Caco-2 (cell line): ENCODE measurements around the gene FAM3C. TPM values are rescaled to one million over a fixed set of nuclear protein-coding genes. Genes with fewer than 3 reads are reported as not detected.

ENCODE experiments used
- BruUV-seq: library from RNA; stranded (reverse); fragments of 400-500 nt; replicated peaks from 2 replicates; lab custom pipeline; 2021; lab: Mats Ljungman, UMichigan
- CTCF ChIA-PET: fragments of 300-600 bp; sonication (Branson Sonifier 250); formaldehyde crosslinking; loops from one replicate; lab custom pipeline; 2022; ENCODE audit warnings: antibody characterized with exemption; lab: Charles Lee
- POLR2A ChIA-PET: fragments of 300-600 bp; sonication (Branson Sonifier 250); formaldehyde crosslinking; loops from one replicate; lab custom pipeline; 2022; ENCODE audit warnings: antibody characterized with exemption; lab: Charles Lee
- DNase-seq, 2 experiments: peaks; one replicate each; pipeline versions ENCODE4 v3.0.0 to v3.0.0-alpha.2; 2020 to 2022
- H3K27me3 ChIP-seq: replicated peaks from 2 replicates; pipeline ENCODE4 v1.6.0; 2011; ENCODE audit warnings: low read length; ENCODE audit not compliant: control insufficient read depth, insufficient read depth
- H3K36me3 ChIP-seq: 2 replicates; pipeline ENCODE4 v1.5.1; 2011; ENCODE audit warnings: low read length; ENCODE audit not compliant: control insufficient read depth, insufficient read depth
- H3K4me1 ChIP-seq: fragments of 250-450 bp; sonication (Bioruptor Pico); 2 replicates; pipeline ENCODE4 v1.5.1; 2020; ENCODE audit warnings: mild to moderate bottlenecking
- H3K4me3 ChIP-seq: 2 replicates; pipeline ENCODE4 v1.5.1; 2011; ENCODE audit warnings: low read depth, mild to moderate bottlenecking, control low read depth, low read length
- H3K9me3 ChIP-seq: fragments of 250-450 bp; sonication (Bioruptor Pico); 2 replicates; pipeline ENCODE4 v1.5.1; 2020; ENCODE audit warnings: mild to moderate bottlenecking, moderate library complexity
- H3K27ac Mint-ChIP-seq: one replicate; pipeline ENCODE4 v1.8.0; 2022; ENCODE audit warnings: mixed read lengths; ENCODE audit not compliant: unreplicated experiment
- H3K27me3 Mint-ChIP-seq: one replicate; pipeline ENCODE4 v1.8.0; 2022; ENCODE audit warnings: mixed read lengths; ENCODE audit not compliant: insufficient read depth, unreplicated experiment
- H3K36me3 Mint-ChIP-seq: one replicate; pipeline ENCODE4 v1.8.0; 2022; ENCODE audit warnings: mild to moderate bottlenecking, mixed read lengths; ENCODE audit not compliant: insufficient read depth, unreplicated experiment
- H3K4me1 Mint-ChIP-seq: one replicate; pipeline ENCODE4 v1.8.0; 2022; ENCODE audit warnings: low read depth, mixed read lengths; ENCODE audit not compliant: unreplicated experiment
- H3K4me3 Mint-ChIP-seq: one replicate; pipeline ENCODE4 v1.8.0; 2022; ENCODE audit warnings: mild to moderate bottlenecking, moderate library complexity, mixed read lengths; ENCODE audit not compliant: unreplicated experiment
- H3K9me3 Mint-ChIP-seq: one replicate; pipeline ENCODE4 v1.8.0; 2022; ENCODE audit warnings: mixed read lengths; ENCODE audit not compliant: unreplicated experiment
- intact Hi-C: fragments of 100-400 bp; cut with micrococcal nuclease; formaldehyde crosslinking; loops from one replicate; pipeline ENCODE4 v1.10.0; 2022; ENCODE audit not compliant: unreplicated experiment
- total RNA-seq: library from RNA; stranded (reverse); gene quantifications from 2 replicates; pipeline ENCODE4 v1.2.3, GENCODE V29; 2022
- TF ChIP-seq, protein P1 (sequence below), 2 experiments: fragments of 200-600 bp in 1 of 2; IDR thresholded peaks; 1 replicate in 1 of 2; 2 replicates in 1 of 2; pipeline versions ENCODE4 v1.5.1 to v1.8.0; 2011 to 2022; ENCODE audit warnings: antibody characterized with exemption in 1 of 2, control low read depth in 1 of 2, inconsistent platforms in 1 of 2, low read depth in 1 of 2, low read length in 1 of 2, mild to moderate bottlenecking in 1 of 2, moderate library complexity in 1 of 2; ENCODE audit not compliant: insufficient read depth in 1 of 2, severe bottlenecking in 1 of 2, unreplicated experiment in 1 of 2

The FAM3C gene
- total RNA-seq, 1 experiment from 2014 or later, result 40.5 TPM

DNA sequence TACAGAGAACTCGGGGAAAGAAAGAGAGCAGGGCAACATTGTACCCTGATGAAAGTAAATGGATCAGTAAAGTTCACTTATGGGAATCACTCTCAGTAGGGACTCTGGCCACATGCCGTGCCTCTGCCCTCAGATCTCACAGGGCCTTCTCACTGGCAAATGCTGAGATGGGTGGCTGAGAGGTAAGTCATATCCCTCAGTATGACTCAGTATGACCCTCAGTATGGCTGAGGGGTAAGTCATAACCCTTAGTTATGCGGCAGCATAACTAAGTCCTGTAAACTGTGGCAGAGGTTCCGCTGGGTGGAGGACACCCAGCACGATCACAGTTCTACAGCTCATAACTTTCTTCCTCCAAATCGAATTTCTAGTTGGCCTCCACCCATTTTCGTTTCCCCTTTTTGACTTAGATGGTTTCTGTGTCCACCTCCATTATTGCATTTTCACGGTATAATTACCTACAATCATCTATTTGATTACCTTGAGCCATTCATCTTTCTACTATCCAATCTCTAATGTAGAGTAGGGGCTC, 93.8 kb downstream of the FAM3C start:
- Mint-ChIP-seq H3K36me3 (no peaks in the 10 kb centered on the region), H3K4me3 (no peak overlapping the region), H3K27me3 (peaks cover 13% of the 10 kb centered on the region), H3K27ac (no peak overlapping the region), H3K4me1 (no peaks in the 10 kb centered on the region), H3K9me3 (no peaks in the 10 kb centered on the region)
- POLR2A ChIA-PET, result no interaction called here
- CTCF ChIA-PET, result no interaction called here
- no TSS peak for BruUV-seq
- DNase-seq, result no peak
- intact Hi-C loops, result no loop called here
- Histone ChIP-seq H3K36me3 (no peaks in the 10 kb centered on the region), H3K4me3 (no peak overlapping the region), H3K27me3 (no peaks in the 10 kb centered on the region), H3K9me3 (no peaks in the 10 kb centered on the region), H3K4me1 (no peaks in the 10 kb centered on the region)
- TF ChIP-seq, protein P1, sequence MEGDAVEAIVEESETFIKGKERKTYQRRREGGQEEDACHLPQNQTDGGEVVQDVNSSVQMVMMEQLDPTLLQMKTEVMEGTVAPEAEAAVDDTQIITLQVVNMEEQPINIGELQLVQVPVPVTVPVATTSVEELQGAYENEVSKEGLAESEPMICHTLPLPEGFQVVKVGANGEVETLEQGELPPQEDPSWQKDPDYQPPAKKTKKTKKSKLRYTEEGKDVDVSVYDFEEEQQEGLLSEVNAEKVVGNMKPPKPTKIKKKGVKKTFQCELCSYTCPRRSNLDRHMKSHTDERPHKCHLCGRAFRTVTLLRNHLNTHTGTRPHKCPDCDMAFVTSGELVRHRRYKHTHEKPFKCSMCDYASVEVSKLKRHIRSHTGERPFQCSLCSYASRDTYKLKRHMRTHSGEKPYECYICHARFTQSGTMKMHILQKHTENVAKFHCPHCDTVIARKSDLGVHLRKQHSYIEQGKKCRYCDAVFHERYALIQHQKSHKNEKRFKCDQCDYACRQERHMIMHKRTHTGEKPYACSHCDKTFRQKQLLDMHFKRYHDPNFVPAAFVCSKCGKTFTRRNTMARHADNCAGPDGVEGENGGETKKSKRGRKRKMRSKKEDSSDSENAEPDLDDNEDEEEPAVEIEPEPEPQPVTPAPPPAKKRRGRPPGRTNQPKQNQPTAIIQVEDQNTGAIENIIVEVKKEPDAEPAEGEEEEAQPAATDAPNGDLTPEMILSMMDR (IDR thresholded peaks at IDR 0.05; ENCODE audit: insufficient read depth in 1 of 2, low read depth in 1 of 2, low read length in 1 of 2, severe bottlenecking in 1 of 2, unreplicated experiment in 1 of 2), result no peak

GRCh38 chr7:121301446-121302213, 94.5 kb downstream of the FAM3C start:
- Mint-ChIP-seq H3K36me3 (no peaks in the 10 kb centered on the region), H3K27ac (no peak overlapping the region), H3K27me3 (peaks cover 11% of the 10 kb centered on the region), H3K9me3 (no peaks in the 10 kb centered on the region), H3K4me3 (no peak overlapping the region), H3K4me1 (no peaks in the 10 kb centered on the region)
- POLR2A ChIA-PET, result no interaction called here
- intact Hi-C loops, result no loop called here
- Histone ChIP-seq H3K4me3 (no peak overlapping the region), H3K4me1 (no peaks in the 10 kb centered on the region), H3K9me3 (no peaks in the 10 kb centered on the region), H3K36me3 (no peaks in the 10 kb centered on the region), H3K27me3 (no peaks in the 10 kb centered on the region)
- TF ChIP-seq, protein P1 (IDR thresholded peaks at IDR 0.05; ENCODE audit: insufficient read depth in 1 of 2, low read depth in 1 of 2, low read length in 1 of 2, severe bottlenecking in 1 of 2, unreplicated experiment in 1 of 2), result no peak
- DNase-seq, result no peak
- no TSS peak for BruUV-seq
- CTCF ChIA-PET, result no interaction called here

DNA sequence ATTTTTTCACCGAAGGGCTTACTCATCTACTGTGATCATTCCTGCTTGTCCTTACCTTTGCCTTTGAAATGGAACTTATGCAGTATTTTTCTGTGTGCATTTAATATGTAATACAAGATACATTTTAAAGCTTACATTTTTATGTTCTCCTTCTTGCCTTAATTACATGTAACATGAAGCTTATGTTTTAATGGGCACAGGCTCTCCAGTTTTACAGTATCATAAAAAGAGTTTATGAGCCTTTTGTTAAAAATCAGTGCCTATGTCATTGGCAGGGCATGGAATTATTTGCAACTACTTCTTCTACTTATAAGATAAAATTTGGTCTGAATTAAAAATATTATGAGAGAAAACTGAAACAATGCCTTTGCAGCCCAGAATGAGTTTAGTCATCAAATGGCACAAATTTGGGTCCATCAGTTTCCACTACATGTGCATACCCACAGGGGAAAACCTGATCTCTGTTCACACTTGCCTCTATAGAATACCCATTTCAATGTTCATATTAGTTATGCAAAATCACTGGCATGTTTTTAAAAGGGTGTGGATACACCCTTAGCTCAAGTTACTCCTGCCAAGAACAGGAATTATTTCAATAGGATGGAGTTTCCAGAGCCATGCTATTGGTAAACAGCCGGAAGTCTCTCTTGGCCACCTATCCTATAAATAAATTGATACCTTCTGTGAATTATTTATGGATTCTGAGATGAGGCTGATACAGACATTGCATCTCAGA, 95.3 kb downstream of the FAM3C start:
- ChIA-PET POLR2A (no interaction called here), CTCF (no interaction called here)
- H3K36me3 Mint-ChIP-seq, result no peaks in the 10 kb centered on the region
- BruUV-seq, result no TSS peak
- Histone ChIP-seq H3K36me3 (no peaks in the 10 kb centered on the region), H3K27me3 (no peaks in the 10 kb centered on the region), H3K4me1 (no peaks in the 10 kb centered on the region), H3K9me3 (no peaks in the 10 kb centered on the region), H3K4me3 (no peak overlapping the region)
- peaks cover 7% of the 10 kb centered on the region for H3K27me3 Mint-ChIP-seq
- TF ChIP-seq, protein P1 (IDR thresholded peaks at IDR 0.05; ENCODE audit: insufficient read depth in 1 of 2, low read depth in 1 of 2, low read length in 1 of 2, severe bottlenecking in 1 of 2, unreplicated experiment in 1 of 2), result no peak
- H3K4me3 Mint-ChIP-seq, result no peak overlapping the region
- no peaks in the 10 kb centered on the region for H3K4me1 Mint-ChIP-seq
- H3K9me3 Mint-ChIP-seq, result no peaks in the 10 kb centered on the region
- intact Hi-C loops, result no loop called here
- DNase-seq, result no peak
- no peak overlapping the region for H3K27ac Mint-ChIP-seq
